HEK293 (cell line): ENCODE results near the gene PPP6R3.

Experiments used
- KLF16 ChIP-seq: fragments of 450-650 bp; formaldehyde crosslinking; IDR thresholded peaks from 2 replicates; pipeline ENCODE4 v1.5.1; 2017; ENCODE audit warnings: missing biosample characterization, missing genetic modification characterization
- SETDB1 ChIP-seq: IDR thresholded peaks from one replicate; pipeline ENCODE4 v1.6.1; 2017; ENCODE audit warnings: mild to moderate bottlenecking, low read length, moderate library complexity, mixed read lengths; ENCODE audit not compliant: insufficient read length
- TF ChIP-seq, protein P1 (sequence below): fragments of 450-650 bp; formaldehyde crosslinking; IDR thresholded peaks from 2 replicates; pipeline ENCODE4 v1.5.1; 2016; ENCODE audit warnings: missing biosample characterization, missing genetic modification characterization
- TF ChIP-seq, protein P2 (sequence below): fragments of 450-650 bp; IDR thresholded peaks from 2 replicates; pipeline ENCODE4 v1.5.1; 2018; ENCODE audit warnings: missing biosample characterization, missing genetic modification characterization

DNA sequence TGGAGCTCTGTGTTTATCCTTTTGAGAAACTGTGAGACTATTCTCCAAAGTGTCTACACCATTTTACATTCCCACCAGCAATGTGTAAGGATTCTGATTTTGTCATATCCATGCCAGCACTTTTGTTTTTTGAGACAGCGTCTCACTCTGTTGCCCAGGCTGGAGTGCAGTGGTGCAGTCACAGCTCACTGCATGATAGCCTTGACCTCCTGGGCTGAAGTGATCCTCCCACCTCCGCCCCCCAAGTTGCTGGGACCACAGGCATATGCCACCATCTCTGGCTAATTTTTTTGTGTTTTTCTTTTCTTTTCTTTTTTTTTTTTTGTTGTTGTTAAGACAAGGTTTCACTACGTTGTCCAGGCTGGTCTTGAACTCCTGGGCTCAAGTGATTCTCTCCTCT is 35.3 kb downstream of the PPP6R3 start:
- TF ChIP-seq, protein P1, sequence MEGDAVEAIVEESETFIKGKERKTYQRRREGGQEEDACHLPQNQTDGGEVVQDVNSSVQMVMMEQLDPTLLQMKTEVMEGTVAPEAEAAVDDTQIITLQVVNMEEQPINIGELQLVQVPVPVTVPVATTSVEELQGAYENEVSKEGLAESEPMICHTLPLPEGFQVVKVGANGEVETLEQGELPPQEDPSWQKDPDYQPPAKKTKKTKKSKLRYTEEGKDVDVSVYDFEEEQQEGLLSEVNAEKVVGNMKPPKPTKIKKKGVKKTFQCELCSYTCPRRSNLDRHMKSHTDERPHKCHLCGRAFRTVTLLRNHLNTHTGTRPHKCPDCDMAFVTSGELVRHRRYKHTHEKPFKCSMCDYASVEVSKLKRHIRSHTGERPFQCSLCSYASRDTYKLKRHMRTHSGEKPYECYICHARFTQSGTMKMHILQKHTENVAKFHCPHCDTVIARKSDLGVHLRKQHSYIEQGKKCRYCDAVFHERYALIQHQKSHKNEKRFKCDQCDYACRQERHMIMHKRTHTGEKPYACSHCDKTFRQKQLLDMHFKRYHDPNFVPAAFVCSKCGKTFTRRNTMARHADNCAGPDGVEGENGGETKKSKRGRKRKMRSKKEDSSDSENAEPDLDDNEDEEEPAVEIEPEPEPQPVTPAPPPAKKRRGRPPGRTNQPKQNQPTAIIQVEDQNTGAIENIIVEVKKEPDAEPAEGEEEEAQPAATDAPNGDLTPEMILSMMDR, result no peak
- TF ChIP-seq, protein P2, sequence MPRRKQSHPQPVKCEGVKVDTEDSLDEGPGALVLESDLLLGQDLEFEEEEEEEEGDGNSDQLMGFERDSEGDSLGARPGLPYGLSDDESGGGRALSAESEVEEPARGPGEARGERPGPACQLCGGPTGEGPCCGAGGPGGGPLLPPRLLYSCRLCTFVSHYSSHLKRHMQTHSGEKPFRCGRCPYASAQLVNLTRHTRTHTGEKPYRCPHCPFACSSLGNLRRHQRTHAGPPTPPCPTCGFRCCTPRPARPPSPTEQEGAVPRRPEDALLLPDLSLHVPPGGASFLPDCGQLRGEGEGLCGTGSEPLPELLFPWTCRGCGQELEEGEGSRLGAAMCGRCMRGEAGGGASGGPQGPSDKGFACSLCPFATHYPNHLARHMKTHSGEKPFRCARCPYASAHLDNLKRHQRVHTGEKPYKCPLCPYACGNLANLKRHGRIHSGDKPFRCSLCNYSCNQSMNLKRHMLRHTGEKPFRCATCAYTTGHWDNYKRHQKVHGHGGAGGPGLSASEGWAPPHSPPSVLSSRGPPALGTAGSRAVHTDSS (tag by site-specific recombination), result no peak
- no peak for TF ChIP-seq SETDB1
- TF ChIP-seq KLF16 (tag by site-specific recombination), result no peak
